WTC11 (cell line): ENCODE measurements around the gene C11orf71. TPM values are rescaled to one million over a fixed set of nuclear protein-coding genes. Genes with fewer than 3 reads are reported as not detected.

Experiments used
- ATAC-seq: fragments of 200-7000 bp; cut with Tn5 transposase; 2 replicates; pipeline ENCODE4 v1.10.0; 2021; ENCODE audit warnings: mild to moderate bottlenecking, moderate library complexity
- CTCF ChIA-PET: fragments of 300-600 bp; sonication (Branson Sonifier 250); formaldehyde crosslinking; loops from one replicate; lab custom pipeline; 2021; ENCODE audit warnings: antibody characterized with exemption; lab: Charles Lee
- POLR2A ChIA-PET: fragments of 350-600 bp; sonication (Branson Sonifier 250); formaldehyde crosslinking; loops from one replicate; lab custom pipeline; 2021; ENCODE audit warnings: antibody characterized with exemption; lab: Charles Lee
- DNase-seq: peaks from one replicate; pipeline ENCODE4 v3.0.0; 2021; ENCODE audit warnings: low spot score
- H3K27ac Mint-ChIP-seq: 2 replicates; pipeline ENCODE4 v1.8.0; 2021; ENCODE audit warnings: mixed read lengths
- H3K27me3 Mint-ChIP-seq: 2 replicates; pipeline ENCODE4 v1.8.0; 2021; ENCODE audit warnings: low read depth, mild to moderate bottlenecking, moderate library complexity, mixed read lengths
- H3K36me3 Mint-ChIP-seq: 2 replicates; pipeline ENCODE4 v1.8.0; 2021; ENCODE audit warnings: mixed read lengths
- H3K4me1 Mint-ChIP-seq: 2 replicates; pipeline ENCODE4 v1.8.0; 2022; ENCODE audit warnings: mixed read lengths
- H3K4me3 Mint-ChIP-seq: 2 replicates; pipeline ENCODE4 v1.8.0; 2021; ENCODE audit warnings: mild to moderate bottlenecking, moderate library complexity, mixed read lengths
- H3K9me3 Mint-ChIP-seq: 2 replicates; pipeline ENCODE4 v1.8.0; 2021; ENCODE audit warnings: mixed read lengths
- CREM ChIP-seq: sonication (generic); formaldehyde crosslinking; IDR thresholded peaks from 2 replicates; pipeline ENCODE4 v1.8.1; 2022; ENCODE audit warnings: mild to moderate bottlenecking, missing genetic modification reagents, moderate library complexity
- FOXK1 ChIP-seq: sonication (generic); formaldehyde crosslinking; IDR thresholded peaks from 2 replicates; pipeline ENCODE4 v1.8.0; 2022; ENCODE audit warnings: mild to moderate bottlenecking, moderate library complexity, missing genetic modification reagents
- FOXP1 ChIP-seq: sonication (generic); formaldehyde crosslinking; IDR thresholded peaks from 2 replicates; pipeline ENCODE4 v1.8.0; 2022; ENCODE audit warnings: missing genetic modification reagents, mild to moderate bottlenecking, moderate library complexity, borderline replicate concordance
- GTF2I ChIP-seq: fragments of 250-450 bp; sonication (Bioruptor Pico); conservative IDR thresholded peaks from 2 replicates; pipeline ENCODE4 v1.4.0; 2021; ENCODE audit warnings: mild to moderate bottlenecking
- KAT7 ChIP-seq: sonication (generic); formaldehyde crosslinking; IDR thresholded peaks from 2 replicates; pipeline ENCODE4 v1.8.1; 2023; ENCODE audit warnings: missing genetic modification reagents, mild to moderate bottlenecking, borderline replicate concordance
- MXD4 ChIP-seq: fragments of 250-450 bp; sonication (Bioruptor Pico); IDR thresholded peaks from 2 replicates; pipeline ENCODE4 v1.8.0; 2021; ENCODE audit warnings: mild to moderate bottlenecking, moderate library complexity, borderline replicate concordance
- NFATC4 ChIP-seq: fragments of 250-450 bp; sonication (Bioruptor Pico); IDR thresholded peaks from 2 replicates; pipeline ENCODE4 v1.9.0; 2021; ENCODE audit warnings: mild to moderate bottlenecking
- NR2C2 ChIP-seq: sonication (generic); formaldehyde crosslinking; IDR thresholded peaks from 2 replicates; pipeline ENCODE4 v1.8.0; 2022; ENCODE audit warnings: mild to moderate bottlenecking, missing genetic modification reagents
- PRRX2 ChIP-seq: fragments of 250-450 bp; sonication (Bioruptor Pico); IDR thresholded peaks from 2 replicates; pipeline ENCODE4 v1.8.0; 2021; ENCODE audit warnings: mild to moderate bottlenecking
- ZNF423 ChIP-seq: fragments of 250-450 bp; sonication (Bioruptor Pico); IDR thresholded peaks from 2 replicates; pipeline ENCODE4 v2.1.2; 2022; ENCODE audit warnings: mild to moderate bottlenecking, moderate library complexity
- total RNA-seq: library from RNA; stranded (reverse); gene quantifications from 3 replicates; pipeline ENCODE4 v1.2.3, GENCODE V29; 2021
- TF ChIP-seq, protein P1 (sequence below): sonication (generic); formaldehyde crosslinking; IDR thresholded peaks from 2 replicates; pipeline ENCODE4 v1.8.1; 2022; ENCODE audit warnings: missing genetic modification reagents, borderline replicate concordance
- TF ChIP-seq, protein P2 (sequence below): sonication (generic); formaldehyde crosslinking; IDR thresholded peaks from 2 replicates; pipeline ENCODE4 v1.8.0; 2022; ENCODE audit warnings: mild to moderate bottlenecking, missing genetic modification reagents
- TF ChIP-seq, protein P3 (sequence below): fragments of 250-450 bp; sonication (Bioruptor Pico); IDR thresholded peaks from 2 replicates; pipeline ENCODE4 v1.9.0; 2021; ENCODE audit warnings: mild to moderate bottlenecking, borderline replicate concordance
- TF ChIP-seq, protein P4 (sequence below): fragments of 250-450 bp; sonication (Bioruptor Pico); IDR thresholded peaks from 2 replicates; pipeline ENCODE4 v1.9.0; 2021; ENCODE audit warnings: moderate library complexity, mild to moderate bottlenecking, inconsistent platforms, borderline replicate concordance
- TF ChIP-seq, protein P5 (sequence below): sonication (generic); formaldehyde crosslinking; IDR thresholded peaks from 2 replicates; pipeline ENCODE4 v1.8.0; 2023; ENCODE audit warnings: missing genetic modification reagents
- TF ChIP-seq, protein P6 (sequence below): sonication (generic); formaldehyde crosslinking; conservative IDR thresholded peaks from 2 replicates; pipeline ENCODE4 v1.8.1; 2022; ENCODE audit warnings: mild to moderate bottlenecking, missing genetic modification reagents
- TF ChIP-seq, protein P7 (sequence below): fragments of 250-450 bp; sonication (Bioruptor Pico); conservative IDR thresholded peaks from 2 replicates; pipeline ENCODE4 v1.9.0; 2021; ENCODE audit warnings: mild to moderate bottlenecking
- TF ChIP-seq, protein P8 (sequence below): fragments of 250-450 bp; sonication (Bioruptor Pico); IDR thresholded peaks from 2 replicates; pipeline ENCODE4 v1.8.0; 2021; ENCODE audit warnings: mild to moderate bottlenecking
- TF ChIP-seq, protein P9 (sequence below): sonication (generic); formaldehyde crosslinking; IDR thresholded peaks from 2 replicates; pipeline ENCODE4 v1.8.1; 2023; ENCODE audit warnings: mild to moderate bottlenecking, moderate library complexity, missing genetic modification reagents

C11orf71 gene
- total RNA-seq, 1 experiment from 2014 or later = 5.9 TPM

DNA sequence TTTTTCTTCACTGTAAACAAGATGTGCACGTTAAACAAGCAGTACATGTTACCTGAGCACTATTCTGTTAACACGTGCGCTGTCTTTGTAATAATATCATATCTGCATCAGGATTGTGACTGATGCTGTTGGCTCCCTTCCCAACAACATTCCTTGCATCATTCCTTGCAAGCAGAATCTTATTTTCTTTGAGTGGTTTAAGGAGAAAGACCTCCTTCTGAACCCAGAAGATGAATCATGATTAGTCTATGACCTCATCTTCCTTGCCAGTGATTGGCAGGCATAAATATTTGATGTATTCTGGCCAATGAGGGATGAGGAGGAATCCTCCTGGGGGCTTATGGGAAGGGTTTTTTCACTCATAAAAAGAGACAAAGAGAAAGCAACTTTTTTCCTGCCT is 46.2 kb downstream of the C11orf71 start (continued):
- TF ChIP-seq, protein P1, sequence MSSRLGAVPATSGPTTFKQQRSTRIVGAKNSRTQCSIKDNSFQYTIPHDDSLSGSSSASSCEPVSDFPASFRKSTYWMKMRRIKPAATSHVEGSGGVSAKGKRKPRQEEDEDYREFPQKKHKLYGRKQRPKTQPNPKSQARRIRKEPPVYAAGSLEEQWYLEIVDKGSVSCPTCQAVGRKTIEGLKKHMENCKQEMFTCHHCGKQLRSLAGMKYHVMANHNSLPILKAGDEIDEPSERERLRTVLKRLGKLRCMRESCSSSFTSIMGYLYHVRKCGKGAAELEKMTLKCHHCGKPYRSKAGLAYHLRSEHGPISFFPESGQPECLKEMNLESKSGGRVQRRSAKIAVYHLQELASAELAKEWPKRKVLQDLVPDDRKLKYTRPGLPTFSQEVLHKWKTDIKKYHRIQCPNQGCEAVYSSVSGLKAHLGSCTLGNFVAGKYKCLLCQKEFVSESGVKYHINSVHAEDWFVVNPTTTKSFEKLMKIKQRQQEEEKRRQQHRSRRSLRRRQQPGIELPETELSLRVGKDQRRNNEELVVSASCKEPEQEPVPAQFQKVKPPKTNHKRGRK (CRISPR knock-in tag) = no peak
- TF ChIP-seq MXD4 (CRISPR knock-in tag) (no peak), ZNF423 (CRISPR knock-in tag) (no peak), NFATC4 (CRISPR knock-in tag) (no peak)

DNA sequence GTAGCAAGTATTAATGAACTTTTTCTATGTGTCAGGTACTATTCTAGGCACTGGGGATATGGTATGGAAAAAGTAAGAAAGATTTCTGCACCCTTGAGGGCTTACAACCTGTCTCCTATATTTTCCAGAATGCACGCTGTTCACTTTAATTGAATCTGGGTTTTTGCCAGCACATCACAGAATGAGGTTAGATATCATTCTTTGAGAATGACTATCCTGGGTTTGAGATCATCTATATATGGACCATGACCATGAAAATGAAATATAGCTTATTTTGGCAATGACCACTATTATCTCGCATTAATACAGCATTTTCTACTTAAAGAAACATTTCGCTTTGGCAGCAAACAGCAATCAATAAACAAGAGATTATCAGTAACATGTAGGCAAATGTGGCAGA is 46.9 kb downstream of the C11orf71 start:
- Mint-ChIP-seq H3K27ac (no peak overlapping the region), H3K36me3 (no peaks in the 10 kb centered on the region)
- TF ChIP-seq, protein P2, sequence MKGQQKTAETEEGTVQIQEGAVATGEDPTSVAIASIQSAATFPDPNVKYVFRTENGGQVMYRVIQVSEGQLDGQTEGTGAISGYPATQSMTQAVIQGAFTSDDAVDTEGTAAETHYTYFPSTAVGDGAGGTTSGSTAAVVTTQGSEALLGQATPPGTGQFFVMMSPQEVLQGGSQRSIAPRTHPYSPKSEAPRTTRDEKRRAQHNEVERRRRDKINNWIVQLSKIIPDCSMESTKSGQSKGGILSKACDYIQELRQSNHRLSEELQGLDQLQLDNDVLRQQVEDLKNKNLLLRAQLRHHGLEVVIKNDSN = no peak
- no peak for TF ChIP-seq FOXP1 (CRISPR knock-in tag)
- TF ChIP-seq, protein P3, sequence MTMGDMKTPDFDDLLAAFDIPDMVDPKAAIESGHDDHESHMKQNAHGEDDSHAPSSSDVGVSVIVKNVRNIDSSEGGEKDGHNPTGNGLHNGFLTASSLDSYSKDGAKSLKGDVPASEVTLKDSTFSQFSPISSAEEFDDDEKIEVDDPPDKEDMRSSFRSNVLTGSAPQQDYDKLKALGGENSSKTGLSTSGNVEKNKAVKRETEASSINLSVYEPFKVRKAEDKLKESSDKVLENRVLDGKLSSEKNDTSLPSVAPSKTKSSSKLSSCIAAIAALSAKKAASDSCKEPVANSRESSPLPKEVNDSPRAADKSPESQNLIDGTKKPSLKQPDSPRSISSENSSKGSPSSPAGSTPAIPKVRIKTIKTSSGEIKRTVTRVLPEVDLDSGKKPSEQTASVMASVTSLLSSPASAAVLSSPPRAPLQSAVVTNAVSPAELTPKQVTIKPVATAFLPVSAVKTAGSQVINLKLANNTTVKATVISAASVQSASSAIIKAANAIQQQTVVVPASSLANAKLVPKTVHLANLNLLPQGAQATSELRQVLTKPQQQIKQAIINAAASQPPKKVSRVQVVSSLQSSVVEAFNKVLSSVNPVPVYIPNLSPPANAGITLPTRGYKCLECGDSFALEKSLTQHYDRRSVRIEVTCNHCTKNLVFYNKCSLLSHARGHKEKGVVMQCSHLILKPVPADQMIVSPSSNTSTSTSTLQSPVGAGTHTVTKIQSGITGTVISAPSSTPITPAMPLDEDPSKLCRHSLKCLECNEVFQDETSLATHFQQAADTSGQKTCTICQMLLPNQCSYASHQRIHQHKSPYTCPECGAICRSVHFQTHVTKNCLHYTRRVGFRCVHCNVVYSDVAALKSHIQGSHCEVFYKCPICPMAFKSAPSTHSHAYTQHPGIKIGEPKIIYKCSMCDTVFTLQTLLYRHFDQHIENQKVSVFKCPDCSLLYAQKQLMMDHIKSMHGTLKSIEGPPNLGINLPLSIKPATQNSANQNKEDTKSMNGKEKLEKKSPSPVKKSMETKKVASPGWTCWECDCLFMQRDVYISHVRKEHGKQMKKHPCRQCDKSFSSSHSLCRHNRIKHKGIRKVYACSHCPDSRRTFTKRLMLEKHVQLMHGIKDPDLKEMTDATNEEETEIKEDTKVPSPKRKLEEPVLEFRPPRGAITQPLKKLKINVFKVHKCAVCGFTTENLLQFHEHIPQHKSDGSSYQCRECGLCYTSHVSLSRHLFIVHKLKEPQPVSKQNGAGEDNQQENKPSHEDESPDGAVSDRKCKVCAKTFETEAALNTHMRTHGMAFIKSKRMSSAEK (CRISPR knock-in tag) = no peak
- TF ChIP-seq, protein P4, sequence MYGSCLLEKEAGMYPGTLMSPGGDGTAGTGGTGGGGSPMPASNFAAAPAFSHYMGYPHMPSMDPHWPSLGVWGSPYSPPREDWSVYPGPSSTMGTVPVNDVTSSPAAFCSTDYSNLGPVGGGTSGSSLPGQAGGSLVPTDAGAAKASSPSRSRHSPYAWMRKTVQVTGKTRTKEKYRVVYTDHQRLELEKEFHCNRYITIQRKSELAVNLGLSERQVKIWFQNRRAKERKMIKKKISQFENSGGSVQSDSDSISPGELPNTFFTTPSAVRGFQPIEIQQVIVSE = no peak
- TF ChIP-seq GTF2I = no peak
- TF ChIP-seq, protein P5, sequence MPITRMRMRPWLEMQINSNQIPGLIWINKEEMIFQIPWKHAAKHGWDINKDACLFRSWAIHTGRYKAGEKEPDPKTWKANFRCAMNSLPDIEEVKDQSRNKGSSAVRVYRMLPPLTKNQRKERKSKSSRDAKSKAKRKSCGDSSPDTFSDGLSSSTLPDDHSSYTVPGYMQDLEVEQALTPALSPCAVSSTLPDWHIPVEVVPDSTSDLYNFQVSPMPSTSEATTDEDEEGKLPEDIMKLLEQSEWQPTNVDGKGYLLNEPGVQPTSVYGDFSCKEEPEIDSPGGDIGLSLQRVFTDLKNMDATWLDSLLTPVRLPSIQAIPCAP (CRISPR knock-in tag) = no peak
- TF ChIP-seq NR2C2 = no peak
- TF ChIP-seq, protein P6, sequence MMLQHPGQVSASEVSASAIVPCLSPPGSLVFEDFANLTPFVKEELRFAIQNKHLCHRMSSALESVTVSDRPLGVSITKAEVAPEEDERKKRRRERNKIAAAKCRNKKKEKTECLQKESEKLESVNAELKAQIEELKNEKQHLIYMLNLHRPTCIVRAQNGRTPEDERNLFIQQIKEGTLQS (CRISPR knock-in tag) = no peak
- no peak for TF ChIP-seq KAT7 (CRISPR knock-in tag)
- TF ChIP-seq PRRX2 (CRISPR knock-in tag) = no peak
- TF ChIP-seq, protein P7, sequence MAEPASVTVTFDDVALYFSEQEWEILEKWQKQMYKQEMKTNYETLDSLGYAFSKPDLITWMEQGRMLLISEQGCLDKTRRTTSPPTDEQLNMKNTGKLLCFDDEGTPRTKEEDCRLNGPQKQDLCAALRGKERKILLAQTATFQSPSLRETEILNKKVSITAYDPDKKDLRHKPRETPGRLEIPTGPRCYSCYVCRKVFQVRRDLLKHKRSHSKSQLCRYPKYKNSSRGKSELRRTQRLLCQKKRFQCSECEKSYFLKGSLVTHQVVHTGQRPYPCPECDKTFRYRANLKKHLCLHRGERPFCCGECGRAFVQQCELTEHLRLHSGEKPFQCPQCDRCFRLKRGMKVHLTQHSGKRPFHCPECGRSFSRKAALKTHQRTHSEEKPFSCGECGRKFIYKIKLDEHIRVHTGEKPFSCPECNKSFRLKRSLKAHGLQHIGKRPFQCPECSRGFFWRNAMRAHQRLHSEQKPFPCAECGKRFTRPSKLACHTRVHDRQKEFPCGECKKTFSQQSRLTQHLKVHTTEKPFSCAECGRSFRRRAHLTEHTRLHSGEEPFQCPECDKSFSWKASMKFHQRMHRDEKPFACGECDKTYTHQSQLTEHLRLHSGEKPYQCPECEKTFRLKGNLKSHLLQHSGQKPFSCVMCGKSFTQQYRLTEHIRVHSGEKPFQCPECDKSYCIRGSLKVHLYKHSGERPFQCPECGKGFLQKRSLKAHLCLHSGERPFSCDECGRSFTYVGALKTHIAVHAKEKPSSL = no peak
- TF ChIP-seq, protein P8, sequence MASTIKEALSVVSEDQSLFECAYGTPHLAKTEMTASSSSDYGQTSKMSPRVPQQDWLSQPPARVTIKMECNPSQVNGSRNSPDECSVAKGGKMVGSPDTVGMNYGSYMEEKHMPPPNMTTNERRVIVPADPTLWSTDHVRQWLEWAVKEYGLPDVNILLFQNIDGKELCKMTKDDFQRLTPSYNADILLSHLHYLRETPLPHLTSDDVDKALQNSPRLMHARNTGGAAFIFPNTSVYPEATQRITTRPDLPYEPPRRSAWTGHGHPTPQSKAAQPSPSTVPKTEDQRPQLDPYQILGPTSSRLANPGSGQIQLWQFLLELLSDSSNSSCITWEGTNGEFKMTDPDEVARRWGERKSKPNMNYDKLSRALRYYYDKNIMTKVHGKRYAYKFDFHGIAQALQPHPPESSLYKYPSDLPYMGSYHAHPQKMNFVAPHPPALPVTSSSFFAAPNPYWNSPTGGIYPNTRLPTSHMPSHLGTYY (CRISPR knock-in tag) = no peak
- TF ChIP-seq FOXK1 (CRISPR knock-in tag) = no peak
- TF ChIP-seq, protein P9, sequence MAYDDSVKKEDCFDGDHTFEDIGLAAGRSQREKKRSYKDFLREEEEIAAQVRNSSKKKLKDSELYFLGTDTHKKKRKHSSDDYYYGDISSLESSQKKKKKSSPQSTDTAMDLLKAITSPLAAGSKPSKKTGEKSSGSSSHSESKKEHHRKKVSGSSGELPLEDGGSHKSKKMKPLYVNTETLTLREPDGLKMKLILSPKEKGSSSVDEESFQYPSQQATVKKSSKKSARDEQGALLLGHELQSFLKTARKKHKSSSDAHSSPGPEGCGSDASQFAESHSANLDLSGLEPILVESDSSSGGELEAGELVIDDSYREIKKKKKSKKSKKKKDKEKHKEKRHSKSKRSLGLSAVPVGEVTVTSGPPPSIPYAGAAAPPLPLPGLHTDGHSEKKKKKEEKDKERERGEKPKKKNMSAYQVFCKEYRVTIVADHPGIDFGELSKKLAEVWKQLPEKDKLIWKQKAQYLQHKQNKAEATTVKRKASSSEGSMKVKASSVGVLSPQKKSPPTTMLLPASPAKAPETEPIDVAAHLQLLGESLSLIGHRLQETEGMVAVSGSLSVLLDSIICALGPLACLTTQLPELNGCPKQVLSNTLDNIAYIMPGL (CRISPR knock-in tag) = no peak
- no peak for TF ChIP-seq CREM (CRISPR knock-in tag)
- no peak for TF ChIP-seq MXD4 (CRISPR knock-in tag)

More for the DNA sequence above, 46.9 kb downstream of the C11orf71 start:
- Mint-ChIP-seq H3K4me1 (peaks cover 9% of the 10 kb centered on the region; the same call in 1 of the 2 replicates), H3K27me3 (no peaks in the 10 kb centered on the region), H3K4me3 (no peak overlapping the region), H3K9me3 (peaks cover 9% of the 10 kb centered on the region)
- POLR2A ChIA-PET = no interaction called here
- CTCF ChIA-PET = no interaction called here
- ATAC-seq (no peak), DNase-seq (no peak)
